Uterine smooth muscle cell (primary cell): ENCODE results near the gene SHANK2. TPM values are rescaled to one million over a fixed set of nuclear protein-coding genes. Genes with fewer than 3 reads are reported as not detected.

Experiments
- total RNA-seq: library from RNA; depleted of rRNA; stranded (reverse); fragments of >200 nt; gene quantifications from 2 replicates; pipeline ENCODE4 v1.2.3, GENCODE V29; 2014

The SHANK2 gene
- total RNA-seq, result 1.9 and 2.8 TPM in 2 replicates

DNA sequence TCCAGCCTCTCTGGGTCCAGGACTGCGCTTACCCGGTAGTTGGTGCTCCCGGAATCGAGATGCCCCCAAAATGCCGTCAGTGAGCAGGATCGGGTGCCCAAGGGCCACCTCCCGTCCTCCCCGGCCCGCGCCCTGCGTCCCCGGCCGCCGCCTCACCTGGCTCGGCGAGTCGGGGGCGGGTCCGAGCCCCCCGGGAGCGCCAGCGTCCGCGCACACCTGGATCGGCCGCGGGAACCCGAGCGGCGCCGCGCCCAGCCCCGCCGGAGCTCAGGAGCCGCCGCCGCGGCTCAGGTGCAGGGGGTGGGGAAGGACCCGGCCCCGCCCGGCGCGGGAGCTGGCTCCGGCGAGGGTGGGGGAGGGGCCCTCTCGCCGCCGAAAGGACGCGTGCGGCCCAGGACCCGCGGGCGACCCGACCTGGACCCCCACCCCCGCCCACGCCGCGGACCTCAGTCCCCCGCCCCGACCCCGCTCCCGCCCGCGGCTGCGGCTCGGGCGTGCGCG lies at the start of gene SHANK2:
Gene SHANK2 (minus strand): TSS at position 309 of the 501 bp plus-strand sequence. CDS start 105,251 bp downstream, outside the sequence.

Other genes starting within 250 kb of the SHANK2 start
- 73.9 and 131 TPM in 2 replicates for gene DHCR7, start 195.8 kb upstream of the SHANK2 start, total RNA-seq
- gene NADSYN1, start 200.6 kb upstream of the SHANK2 start, total RNA-seq, result 58.3 and 106 TPM in 2 replicates